B cell (primary cell): ENCODE measurements around the gene CHRNA4. TPM values are rescaled to one million over a fixed set of nuclear protein-coding genes. Genes with fewer than 3 reads are reported as not detected.

Source experiments
- ATAC-seq: fragments of 200-7000 bp; cut with Tn5 transposase; one replicate; pipeline ENCODE4 v1.10.0; 2021; ENCODE audit warnings: low read depth, mild to moderate bottlenecking, moderate number of reproducible peaks, moderate library complexity
- CTCF ChIA-PET: fragments of 350-600 bp; sonication (Branson Sonifier 250); formaldehyde crosslinking; loops from one replicate; lab custom pipeline; 2021; ENCODE audit warnings: antibody characterized with exemption, inconsistent platforms; lab: Charles Lee
- POLR2A ChIA-PET: fragments of 350-600 bp; sonication (Branson Sonifier 250); formaldehyde crosslinking; loops from one replicate; lab custom pipeline; 2021; ENCODE audit warnings: antibody characterized with exemption; lab: Charles Lee
- DNase-seq: peaks from one replicate; pipeline ENCODE4 v3.0.0; 2013
- H2AFZ ChIP-seq: 2 replicates; pipeline ENCODE4 v1.6.1; 2012; ENCODE audit warnings: mild to moderate bottlenecking, low read depth, low read length; ENCODE audit not compliant: insufficient read depth, poor library complexity, severe bottlenecking
- H3K27ac ChIP-seq, 2 donors: 1 replicate in 1 of 2; 2 replicates in 1 of 2; pipeline ENCODE4 v1.5.1; 2012 to 2013; ENCODE audit warnings: low read length in 2 of 2, mild to moderate bottlenecking in 2 of 2, moderate library complexity in 1 of 2
- H3K27me3 ChIP-seq, 4 experiments: fragments of 200-600 bp in 1 of 4; sonication (generic) in 1 of 4; replicated peaks in 1 of 4; 1 replicate in 2 of 4; 2 replicates in 2 of 4; pipeline versions ENCODE4 v1.6.1 to v1.7.0; 2013 to 2016; ENCODE audit warnings: low read length in 3 of 4, mild to moderate bottlenecking in 2 of 4, mixed read lengths in 1 of 4, moderate library complexity in 1 of 4; ENCODE audit not compliant: insufficient read depth in 4 of 4, control insufficient read depth in 3 of 4; ENCODE audit errors: control extremely low read depth in 1 of 4
- H3K36me3 ChIP-seq, 2 experiments: replicated peaks in 1 of 2; 1 replicate in 1 of 2; 2 replicates in 1 of 2; pipeline versions ENCODE4 v1.6.1 to v1.7.1; 2013; ENCODE audit warnings: low read length in 1 of 2; ENCODE audit not compliant: insufficient read depth in 2 of 2, control insufficient read depth in 1 of 2; ENCODE audit errors: control extremely low read depth in 1 of 2, extremely low read depth in 1 of 2
- H3K4me1 ChIP-seq, 2 donors: fragments of 200-600 bp in 1 of 2; sonication (generic) in 1 of 2; 1 replicate in 1 of 2; 2 replicates in 1 of 2; pipeline versions ENCODE4 v1.5.1 to v1.6.1; 2013 to 2017; ENCODE audit warnings: low read length in 2 of 2; ENCODE audit not compliant: control insufficient read depth in 2 of 2, insufficient read depth in 2 of 2
- H3K4me2 ChIP-seq: replicated peaks from 2 replicates; pipeline ENCODE3; 2012; ENCODE audit warnings: mild to moderate bottlenecking, low read depth, low read length; ENCODE audit not compliant: poor library complexity, severe bottlenecking
- H3K4me3 ChIP-seq, 5 experiments: fragments of 200-600 bp in 1 of 5; sonication (generic) in 1 of 5; 1 replicate in 3 of 5; 2 replicates in 2 of 5; pipeline versions ENCODE4 v1.5.1 to v1.7.0; 2011 to 2016; ENCODE audit warnings: low read length in 4 of 5, mild to moderate bottlenecking in 4 of 5, low read depth in 2 of 5, control low read depth in 1 of 5, moderate library complexity in 1 of 5; ENCODE audit not compliant: insufficient read depth in 1 of 5; ENCODE audit errors: control extremely low read depth in 1 of 5, extremely low read depth in 1 of 5
- H3K79me2 ChIP-seq: fragments of 200-600 bp; sonication (generic); one replicate; pipeline ENCODE4 v1.6.0; 2016; ENCODE audit warnings: low read length; ENCODE audit not compliant: control insufficient read depth, insufficient read depth
- H3K9ac ChIP-seq: fragments of 200-600 bp; sonication (generic); 2 replicates; pipeline ENCODE4 v1.6.1; 2017; ENCODE audit warnings: mild to moderate bottlenecking, low read length, moderate library complexity
- H3K9me3 ChIP-seq, 3 donors: one replicate each; pipeline versions ENCODE4 v1.6.1 to v1.7.1; 2013; ENCODE audit warnings: low read length in 2 of 3; ENCODE audit not compliant: control insufficient read depth in 2 of 3, insufficient read depth in 1 of 3; ENCODE audit errors: control extremely low read depth in 1 of 3
- H4K20me1 ChIP-seq: 2 replicates; pipeline ENCODE4 v1.6.0; 2012; ENCODE audit warnings: mild to moderate bottlenecking, low read length; ENCODE audit not compliant: insufficient read depth, control insufficient read depth, poor library complexity, severe bottlenecking
- H3K27ac Mint-ChIP-seq: one replicate; pipeline ENCODE4 v1.8.0; 2021; ENCODE audit warnings: mixed read lengths
- H3K27me3 Mint-ChIP-seq: one replicate; pipeline ENCODE4 v1.8.0; 2021; ENCODE audit warnings: mixed read lengths
- H3K4me1 Mint-ChIP-seq: one replicate; pipeline ENCODE4 v1.8.0; 2021; ENCODE audit warnings: mixed read lengths
- H3K4me3 Mint-ChIP-seq: one replicate; pipeline ENCODE4 v1.8.0; 2021; ENCODE audit warnings: mixed read lengths
- H3K9me3 Mint-ChIP-seq: one replicate; pipeline ENCODE4 v1.8.0; 2022; ENCODE audit warnings: mixed read lengths; ENCODE audit not compliant: insufficient read depth
- CTCF ChIP-seq: fragments of 200-600 bp; IDR thresholded peaks from one replicate; pipeline ENCODE4 v1.8.0; 2022; ENCODE audit warnings: antibody characterized with exemption, mild to moderate bottlenecking
- EZH2 ChIP-seq: IDR thresholded peaks from 2 replicates; pipeline ENCODE4 v1.6.1; 2012; ENCODE audit warnings: borderline replicate concordance, low read depth, mild to moderate bottlenecking, moderate library complexity, low read length; ENCODE audit not compliant: insufficient read depth, poor library complexity, severe bottlenecking
- WGBS: methylation state at CpG from one replicate; pipeline ENCODE4 v1.1.5; 2013; ENCODE audit warnings: missing lambda C conversion rate; ENCODE audit not compliant: insufficient coverage; 5-methylcytosine and 5-hydroxymethylcytosine counted together
- intact Hi-C: fragments of 100-400 bp; cut with micrococcal nuclease; formaldehyde crosslinking; loops from one replicate; pipeline ENCODE4 v1.10.0; 2022
- polyA plus RNA-seq: library from polyadenylated mRNA; depleted of rRNA; stranded (reverse); fragments of >200 nt; gene quantifications from 2 replicates; pipeline ENCODE4 v1.2.3, GENCODE V29; 2012
- total RNA-seq, 2 donors: library from RNA; stranded (reverse); fragments of 120-200 nt in 1 of 2; gene quantifications; 1 replicate in 1 of 2; 2 replicates in 1 of 2; pipeline versions ENCODE4 v1.2.3 to v1.2.4, GENCODE V29; 2013 to 2022

The CHRNA4 gene
- total and polyA plus RNA-seq, 2 donors (not counting 1 experiment from before 2014, with no cell fraction given): not detected

GRCh38 chr20:63313349-63314014, 47.7 kb downstream of the CHRNA4 start:
- ChIA-PET CTCF (no interaction called here), POLR2A (no interaction called here)
- DNase-seq: no peak
- no peak for ATAC-seq
- Histone ChIP-seq H3K79me2 (no peaks in the 10 kb centered on the region), H3K36me3 (no peaks in the 10 kb centered on the region), H3K4me3 (no peak overlapping the region), H2AFZ (no peak overlapping the region), H3K27ac (no peak overlapping the region), H3K4me1 (no peaks in the 10 kb centered on the region), H4K20me1 (no peaks in the 10 kb centered on the region), H3K9ac (no peak overlapping the region), H3K9me3 (no peaks in the 10 kb centered on the region), H3K27me3 (peaks cover 0 to 8% (median 0%) of the 10 kb centered on the region in 4 experiments), H3K4me2 (no peak overlapping the region)
- no peak overlapping the region for H3K4me3 Mint-ChIP-seq
- no peaks in the 10 kb centered on the region for H3K9me3 Mint-ChIP-seq
- H3K27ac Mint-ChIP-seq: no peak overlapping the region
- H3K4me1 Mint-ChIP-seq: no peaks in the 10 kb centered on the region
- WGBS: 87% methylated on average over 25 of the region's 25 CpGs
- peaks cover 4% of the 10 kb centered on the region for H3K27me3 Mint-ChIP-seq
- TF ChIP-seq EZH2: no peak
- TF ChIP-seq CTCF: no peak
- intact Hi-C loops: no loop called here

GRCh38 chr20:63312690-63313348, 48.3 kb downstream of the CHRNA4 start:
- peaks cover 4% of the 10 kb centered on the region for H3K27me3 Mint-ChIP-seq
- H3K4me3 Mint-ChIP-seq: no peak overlapping the region
- whole genome bisulfite sequencing: 91% methylated on average over 12 of the region's 22 CpGs
- TF ChIP-seq CTCF (no peak), EZH2 (no peak)
- H3K79me2 ChIP-seq: no peaks in the 10 kb centered on the region
- no peaks in the 10 kb centered on the region for H4K20me1 ChIP-seq
- no peaks in the 10 kb centered on the region for H3K9me3 ChIP-seq
- no peak overlapping the region for H3K4me2 ChIP-seq
- H3K27ac ChIP-seq: no peak overlapping the region
- H3K4me1 ChIP-seq: no peaks in the 10 kb centered on the region
- H3K9ac ChIP-seq: no peak overlapping the region
- no peak overlapping the region for H3K4me3 ChIP-seq
- no peak overlapping the region for H2AFZ ChIP-seq
- H3K36me3 ChIP-seq: no peaks in the 10 kb centered on the region
- no peaks in the 10 kb centered on the region for H3K4me1 Mint-ChIP-seq
- no peak for ATAC-seq
- CTCF ChIA-PET: no interaction called here
- H3K27me3 ChIP-seq: peaks cover 0 to 8% (median 0%) of the 10 kb centered on the region in 4 experiments
- no peak overlapping the region for H3K27ac Mint-ChIP-seq
- H3K9me3 Mint-ChIP-seq: no peaks in the 10 kb centered on the region
- DNase-seq: no peak
- POLR2A ChIA-PET: no interaction called here
- intact Hi-C loops: no loop called here
